ENCODE results near the gene ARHGAP44. TPM values are rescaled to one million over a fixed set of nuclear protein-coding genes. Genes with fewer than 3 reads are reported as not detected.

Gene ARHGAP44
- total RNA-seq, 1 donor from 2014 or later, result 8.7 TPM

DNA sequence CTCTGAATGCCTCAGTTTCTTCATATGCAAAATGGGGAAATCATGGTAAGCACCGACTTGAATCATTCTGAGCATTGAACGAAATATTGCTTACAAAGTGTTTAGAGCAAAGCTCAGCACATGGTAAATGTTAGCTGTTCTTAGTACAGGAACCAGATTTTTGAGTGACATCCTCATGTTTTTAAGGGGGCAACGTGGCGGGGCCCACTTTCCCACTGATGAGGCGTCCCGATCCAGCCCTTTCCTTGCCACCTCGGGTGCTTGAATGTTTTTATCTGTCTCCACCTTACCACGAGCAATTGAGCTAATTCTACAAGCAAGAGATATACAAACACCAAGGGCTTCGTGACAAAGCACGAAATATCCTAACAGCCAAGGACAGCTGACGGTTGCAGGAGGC is 178.7 kb downstream of the ARHGAP44 start:
- Mint-ChIP-seq H3K4me1 (peaks cover 1% of the 10 kb centered on the region), H3K4me3 (no peak overlapping the region), H3K36me3 (peaks cover 6% of the 10 kb centered on the region), H3K9me3 (no peaks in the 10 kb centered on the region), H3K27ac (no peak overlapping the region), H3K27me3 (ENCODE audit: insufficient read depth, low read depth) (peaks cover 2% of the 10 kb centered on the region)
- H3K4me1 ChIP-seq, result no peaks in the 10 kb centered on the region
- no peak overlapping the region for H2AFZ ChIP-seq (replicated peaks)
- no peak overlapping the region for H3K27ac ChIP-seq
- H3K4me2 ChIP-seq, result no peak overlapping the region
- H3K27me3 ChIP-seq, result no peaks in the 10 kb centered on the region
- no peak overlapping the region for H3K4me3 ChIP-seq
- no peak for DNase-seq (ENCODE audit: low spot score)
- no peaks in the 10 kb centered on the region for H4K20me1 ChIP-seq (ENCODE audit: low read depth)
- TF ChIP-seq EZH2 (IDR thresholded peaks at IDR 0.05) (no peak), EZH2phosphoT487 (IDR thresholded peaks at IDR 0.05) (no peak)
- TF ChIP-seq, protein P1, sequence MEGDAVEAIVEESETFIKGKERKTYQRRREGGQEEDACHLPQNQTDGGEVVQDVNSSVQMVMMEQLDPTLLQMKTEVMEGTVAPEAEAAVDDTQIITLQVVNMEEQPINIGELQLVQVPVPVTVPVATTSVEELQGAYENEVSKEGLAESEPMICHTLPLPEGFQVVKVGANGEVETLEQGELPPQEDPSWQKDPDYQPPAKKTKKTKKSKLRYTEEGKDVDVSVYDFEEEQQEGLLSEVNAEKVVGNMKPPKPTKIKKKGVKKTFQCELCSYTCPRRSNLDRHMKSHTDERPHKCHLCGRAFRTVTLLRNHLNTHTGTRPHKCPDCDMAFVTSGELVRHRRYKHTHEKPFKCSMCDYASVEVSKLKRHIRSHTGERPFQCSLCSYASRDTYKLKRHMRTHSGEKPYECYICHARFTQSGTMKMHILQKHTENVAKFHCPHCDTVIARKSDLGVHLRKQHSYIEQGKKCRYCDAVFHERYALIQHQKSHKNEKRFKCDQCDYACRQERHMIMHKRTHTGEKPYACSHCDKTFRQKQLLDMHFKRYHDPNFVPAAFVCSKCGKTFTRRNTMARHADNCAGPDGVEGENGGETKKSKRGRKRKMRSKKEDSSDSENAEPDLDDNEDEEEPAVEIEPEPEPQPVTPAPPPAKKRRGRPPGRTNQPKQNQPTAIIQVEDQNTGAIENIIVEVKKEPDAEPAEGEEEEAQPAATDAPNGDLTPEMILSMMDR (IDR thresholded peaks at IDR 0.05), result no peak
- H3K36me3 ChIP-seq, result no peaks in the 10 kb centered on the region
- H3K79me2 ChIP-seq (ENCODE audit: low read depth), result no peaks in the 10 kb centered on the region
- no peaks in the 10 kb centered on the region for H3K9me3 ChIP-seq (ENCODE audit: low read depth)
- H3F3A ChIP-seq (ENCODE audit: low read depth), result no peaks in the 10 kb centered on the region
- H3K9ac ChIP-seq, result no peak overlapping the region

- peak; percentile 4 for TF ChIP-seq EZH2 (IDR thresholded peaks at IDR 0.05)
- TF ChIP-seq EZH2phosphoT487 (IDR thresholded peaks at IDR 0.05), result no peak
- no peak overlapping the region for H3K9ac ChIP-seq
- H3K4me1 Mint-ChIP-seq, result peaks cover 8% of the 10 kb centered on the region
- H2AFZ ChIP-seq (replicated peaks), result no peak overlapping the region
- peaks cover 15% of the 10 kb centered on the region for H3K27me3 ChIP-seq
- H3K27ac Mint-ChIP-seq, result no peak overlapping the region
- H4K20me1 ChIP-seq (ENCODE audit: low read depth), result peaks cover 3% of the 10 kb centered on the region
- H3K27me3 Mint-ChIP-seq (ENCODE audit: insufficient read depth, low read depth), result peaks cover 7% of the 10 kb centered on the region
- H3K9me3 ChIP-seq (ENCODE audit: low read depth), result no peaks in the 10 kb centered on the region
- peak overlapping the region; percentile 10 for H3K4me3 Mint-ChIP-seq
- peak overlapping the region; percentile 96 for H3K4me2 ChIP-seq
- peak overlapping the region; percentile 56 for H3K4me3 ChIP-seq
- no peak overlapping the region for H3K27ac ChIP-seq
- peaks cover 2% of the 10 kb centered on the region for H3K36me3 Mint-ChIP-seq
- peaks cover 8% of the 10 kb centered on the region for H3F3A ChIP-seq (ENCODE audit: low read depth)
- no peaks in the 10 kb centered on the region for H3K9me3 Mint-ChIP-seq
- H3K4me1 ChIP-seq, result peaks cover 16% of the 10 kb centered on the region
- DNase-seq (ENCODE audit: low spot score), result no peak
- no peaks in the 10 kb centered on the region for H3K36me3 ChIP-seq
- no peaks in the 10 kb centered on the region for H3K79me2 ChIP-seq (ENCODE audit: low read depth)
These were observed 184.3 kb downstream of the ARHGAP44 start for GRCh38 chr17:12973496-12974004.

- H3K79me2 ChIP-seq (ENCODE audit: low read depth), result no peaks in the 10 kb centered on the region
- H3K4me3 ChIP-seq, result peak overlapping the region; percentile 56
- H3K4me2 ChIP-seq, result peak overlapping the region; percentile 96
- Mint-ChIP-seq H3K4me3 (peak overlapping the region; percentile 74), H3K27ac (peak overlapping the region; percentile 53), H3K9me3 (no peaks in the 10 kb centered on the region), H3K27me3 (ENCODE audit: insufficient read depth, low read depth) (peaks cover 7% of the 10 kb centered on the region), H3K4me1 (peaks cover 8% of the 10 kb centered on the region), H3K36me3 (peaks cover 1% of the 10 kb centered on the region)
- peaks cover 8% of the 10 kb centered on the region for H3F3A ChIP-seq (ENCODE audit: low read depth)
- H3K27me3 ChIP-seq, result peaks cover 15% of the 10 kb centered on the region
- H3K9me3 ChIP-seq (ENCODE audit: low read depth), result no peaks in the 10 kb centered on the region
- H3K4me1 ChIP-seq, result peaks cover 16% of the 10 kb centered on the region
- no peaks in the 10 kb centered on the region for H3K36me3 ChIP-seq
- TF ChIP-seq, protein P1 (IDR thresholded peaks at IDR 0.05), result no peak
- no peak for TF ChIP-seq EZH2 (IDR thresholded peaks at IDR 0.05)
- TF ChIP-seq EZH2phosphoT487 (IDR thresholded peaks at IDR 0.05), result no peak
- no peak overlapping the region for H3K9ac ChIP-seq
- peaks cover 3% of the 10 kb centered on the region for H4K20me1 ChIP-seq (ENCODE audit: low read depth)
- no peak overlapping the region for H2AFZ ChIP-seq (replicated peaks)
- peak; percentile 44 for DNase-seq (ENCODE audit: low spot score)
- no peak overlapping the region for H3K27ac ChIP-seq
These were observed 184.8 kb downstream of the ARHGAP44 start for GRCh38 chr17:12974005-12974531.
